ENCODE data around the gene ELF2.

- TF ChIP-seq CTCF (conservative IDR thresholded peaks at IDR 0.05; ENCODE audit: low read depth in 2 of 2) (no peak), EZH2 (IDR thresholded peaks at IDR 0.05; ENCODE audit: low read depth, unreplicated experiment) (no peak), REST (IDR thresholded peaks at IDR 0.05; ENCODE audit: unreplicated experiment) (no peak), POLR2AphosphoS5 (IDR thresholded peaks at IDR 0.05; ENCODE audit: low read depth) (no peak), NANOG (IDR thresholded peaks at IDR 0.05; ENCODE audit: borderline replicate concordance) (no peak), JUNB (IDR thresholded peaks at IDR 0.05; ENCODE audit: unreplicated experiment) (no peak), EZH2phosphoT487 (IDR thresholded peaks at IDR 0.05; ENCODE audit: unreplicated experiment) (no peak), CREB1 (CRISPR knock-in tag; IDR thresholded peaks at IDR 0.05; ENCODE audit: low read depth) (no peak), ETS1 (IDR thresholded peaks at IDR 0.05) (no peak)
These were observed 152.3 kb downstream of the ELF2 start for GRCh38 chr4:139024686-139025085.
